Measurements from ENCODE around the gene DBNDD2.

DBNDD2 gene

DNA sequence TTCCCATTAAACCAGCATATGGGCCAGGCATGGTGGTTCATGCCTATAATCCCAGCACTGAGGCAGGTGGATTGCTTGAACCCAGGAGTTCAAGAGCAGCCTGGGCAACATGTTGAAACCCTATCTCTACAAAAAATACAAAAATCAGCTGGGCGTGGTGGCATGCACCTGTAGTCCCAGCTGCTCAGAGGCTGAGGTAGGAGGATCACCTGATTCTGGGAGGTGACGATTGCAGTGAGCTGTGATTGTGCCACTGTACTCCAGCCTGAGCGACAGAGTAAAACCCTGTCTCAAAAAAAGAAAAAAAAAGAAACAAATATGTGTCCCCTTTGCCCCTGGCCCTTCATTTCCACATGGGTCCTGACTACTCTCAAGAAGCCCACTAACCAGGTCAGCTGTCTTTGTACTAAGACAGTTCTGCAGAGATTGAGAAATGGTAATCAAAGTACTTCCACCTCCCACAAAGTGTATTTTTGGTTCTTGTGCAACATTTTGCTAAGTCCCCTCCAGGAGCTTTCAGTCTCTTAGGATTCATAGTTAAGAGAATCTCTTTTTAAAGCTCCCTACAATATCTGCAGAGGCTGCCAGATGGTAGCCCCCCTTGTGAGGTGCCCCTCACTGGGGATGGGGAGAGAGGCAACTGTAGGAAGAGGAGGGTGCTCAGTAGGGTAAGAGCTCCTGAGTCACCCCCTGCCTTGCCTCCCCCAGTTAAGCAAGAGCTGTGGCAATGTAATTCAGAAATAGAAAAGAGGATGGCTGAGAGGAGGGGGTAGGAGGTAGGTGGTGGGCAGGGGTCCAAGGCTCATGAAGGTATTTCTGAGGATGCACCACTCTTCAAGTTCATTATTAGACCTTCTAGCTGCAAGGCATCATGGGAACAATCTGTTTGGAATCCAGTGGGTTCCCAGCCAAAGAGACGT lies 44.9 kb downstream of the DBNDD2 start:
- no peak for DNase-seq

DNA sequence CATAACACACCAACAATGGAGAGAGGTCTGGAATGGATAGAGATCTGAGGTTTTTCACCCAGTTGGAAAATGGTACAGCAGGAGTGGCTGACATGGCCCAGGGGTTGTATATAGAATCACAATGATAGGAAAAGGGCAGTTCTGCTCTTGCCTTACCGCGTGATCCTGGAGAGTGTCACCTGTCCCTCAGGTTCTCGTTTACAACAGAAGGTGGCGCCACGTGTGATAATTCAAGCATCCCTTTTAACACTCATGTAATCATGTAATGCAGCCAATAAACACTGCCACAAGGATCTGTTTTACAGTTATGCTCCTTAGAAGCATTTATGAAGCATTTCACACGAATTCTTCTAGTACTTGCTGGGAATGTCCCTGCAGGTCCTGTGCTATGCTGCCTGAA lies 48.5 kb downstream of the DBNDD2 start:
- DNase-seq = no peak

DNA sequence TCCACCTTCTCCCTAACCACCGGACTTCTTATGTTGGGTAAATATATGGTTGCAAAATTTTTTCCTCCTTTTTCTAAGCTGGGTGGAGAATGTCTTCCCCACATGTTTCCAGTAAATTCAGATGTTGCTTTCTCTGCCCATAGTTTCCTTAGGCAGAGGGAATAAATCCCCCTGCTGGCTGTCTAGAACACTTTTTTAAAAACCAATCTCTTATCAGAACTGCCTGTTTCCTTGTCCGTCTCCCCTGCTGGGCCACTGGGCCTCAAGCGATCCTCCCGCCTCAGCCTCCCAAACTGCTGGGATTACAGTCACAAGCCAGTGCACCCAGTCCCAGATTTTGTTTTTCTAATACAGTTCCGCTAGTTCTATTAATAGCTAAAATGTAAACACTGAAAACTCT lies 51.5 kb downstream of the DBNDD2 start:
- no peak for DNase-seq
